ENCODE data around the gene SH2D2A.

GRCh38 chr1:156859523-156860112 lies 43.0 kb upstream of the SH2D2A start:
- TF ChIP-seq POLR2A (IDR thresholded peaks at IDR 0.05) (no peak), CTCF (IDR thresholded peaks at IDR 0.05) (no peak), POLR2AphosphoS5 (IDR thresholded peaks at IDR 0.05) (no peak), EP300 (IDR thresholded peaks at IDR 0.05) (no peak)

All from stomach (tissue), 4 donors.